ENCODE results near the gene SLC34A3.

DNA sequence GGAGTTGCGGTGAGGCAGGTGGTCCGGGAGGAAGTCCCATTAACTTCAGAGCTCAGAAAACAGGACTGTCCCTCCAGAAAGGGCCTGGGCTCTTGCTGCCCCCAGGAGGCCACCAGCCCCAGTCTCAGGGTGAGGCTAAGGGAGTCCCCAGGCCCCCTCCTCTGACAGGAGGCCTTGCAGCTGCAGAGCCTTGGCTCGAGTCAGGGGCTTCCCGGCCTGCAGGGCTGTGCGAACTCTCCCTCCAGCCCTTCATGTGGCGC is 17.1 kb downstream of the SLC34A3 start:
- TF ChIP-seq, protein P1, sequence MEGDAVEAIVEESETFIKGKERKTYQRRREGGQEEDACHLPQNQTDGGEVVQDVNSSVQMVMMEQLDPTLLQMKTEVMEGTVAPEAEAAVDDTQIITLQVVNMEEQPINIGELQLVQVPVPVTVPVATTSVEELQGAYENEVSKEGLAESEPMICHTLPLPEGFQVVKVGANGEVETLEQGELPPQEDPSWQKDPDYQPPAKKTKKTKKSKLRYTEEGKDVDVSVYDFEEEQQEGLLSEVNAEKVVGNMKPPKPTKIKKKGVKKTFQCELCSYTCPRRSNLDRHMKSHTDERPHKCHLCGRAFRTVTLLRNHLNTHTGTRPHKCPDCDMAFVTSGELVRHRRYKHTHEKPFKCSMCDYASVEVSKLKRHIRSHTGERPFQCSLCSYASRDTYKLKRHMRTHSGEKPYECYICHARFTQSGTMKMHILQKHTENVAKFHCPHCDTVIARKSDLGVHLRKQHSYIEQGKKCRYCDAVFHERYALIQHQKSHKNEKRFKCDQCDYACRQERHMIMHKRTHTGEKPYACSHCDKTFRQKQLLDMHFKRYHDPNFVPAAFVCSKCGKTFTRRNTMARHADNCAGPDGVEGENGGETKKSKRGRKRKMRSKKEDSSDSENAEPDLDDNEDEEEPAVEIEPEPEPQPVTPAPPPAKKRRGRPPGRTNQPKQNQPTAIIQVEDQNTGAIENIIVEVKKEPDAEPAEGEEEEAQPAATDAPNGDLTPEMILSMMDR (IDR thresholded peaks at IDR 0.05), result no peak
- TF ChIP-seq MAZ (IDR thresholded peaks at IDR 0.05; ENCODE audit: borderline replicate concordance, low read depth, low read length) (no peak), HOXA7 (CRISPR knock-in tag; IDR thresholded peaks at IDR 0.05) (no peak), POLR2A (IDR thresholded peaks at IDR 0.05; ENCODE audit: low read length) (no peak), FOXS1 (CRISPR knock-in tag; IDR thresholded peaks at IDR 0.05) (no peak), RFX5 (IDR thresholded peaks at IDR 0.05) (no peak)
- TF ChIP-seq, protein P2, sequence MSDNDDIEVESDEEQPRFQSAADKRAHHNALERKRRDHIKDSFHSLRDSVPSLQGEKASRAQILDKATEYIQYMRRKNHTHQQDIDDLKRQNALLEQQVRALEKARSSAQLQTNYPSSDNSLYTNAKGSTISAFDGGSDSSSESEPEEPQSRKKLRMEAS (IDR thresholded peaks at IDR 0.05), result no peak
